ENCODE results near the gene SESN3.
A peak's percentile ranks its signal among the peaks of the same experiment; 100 is the strongest.
"Not testable (repeated sequence)": the region's sequence is repeated elsewhere in the genome, so short reads cannot be mapped to it uniquely, and the experiment has no call there.

SESN3 gene, protein sequence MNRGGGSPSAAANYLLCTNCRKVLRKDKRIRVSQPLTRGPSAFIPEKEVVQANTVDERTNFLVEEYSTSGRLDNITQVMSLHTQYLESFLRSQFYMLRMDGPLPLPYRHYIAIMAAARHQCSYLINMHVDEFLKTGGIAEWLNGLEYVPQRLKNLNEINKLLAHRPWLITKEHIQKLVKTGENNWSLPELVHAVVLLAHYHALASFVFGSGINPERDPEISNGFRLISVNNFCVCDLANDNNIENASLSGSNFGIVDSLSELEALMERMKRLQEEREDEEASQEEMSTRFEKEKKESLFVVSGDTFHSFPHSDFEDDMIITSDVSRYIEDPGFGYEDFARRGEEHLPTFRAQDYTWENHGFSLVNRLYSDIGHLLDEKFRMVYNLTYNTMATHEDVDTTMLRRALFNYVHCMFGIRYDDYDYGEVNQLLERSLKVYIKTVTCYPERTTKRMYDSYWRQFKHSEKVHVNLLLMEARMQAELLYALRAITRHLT

GRCh38 chr11:95231127-95231880 is at the start of gene SESN3:
TSS of gene SESN3 (minus strand) at chr11:95231202. CDS start at chr11:95230860, 342 bp downstream.
- DNase-seq = peak; percentile 37

DNA sequence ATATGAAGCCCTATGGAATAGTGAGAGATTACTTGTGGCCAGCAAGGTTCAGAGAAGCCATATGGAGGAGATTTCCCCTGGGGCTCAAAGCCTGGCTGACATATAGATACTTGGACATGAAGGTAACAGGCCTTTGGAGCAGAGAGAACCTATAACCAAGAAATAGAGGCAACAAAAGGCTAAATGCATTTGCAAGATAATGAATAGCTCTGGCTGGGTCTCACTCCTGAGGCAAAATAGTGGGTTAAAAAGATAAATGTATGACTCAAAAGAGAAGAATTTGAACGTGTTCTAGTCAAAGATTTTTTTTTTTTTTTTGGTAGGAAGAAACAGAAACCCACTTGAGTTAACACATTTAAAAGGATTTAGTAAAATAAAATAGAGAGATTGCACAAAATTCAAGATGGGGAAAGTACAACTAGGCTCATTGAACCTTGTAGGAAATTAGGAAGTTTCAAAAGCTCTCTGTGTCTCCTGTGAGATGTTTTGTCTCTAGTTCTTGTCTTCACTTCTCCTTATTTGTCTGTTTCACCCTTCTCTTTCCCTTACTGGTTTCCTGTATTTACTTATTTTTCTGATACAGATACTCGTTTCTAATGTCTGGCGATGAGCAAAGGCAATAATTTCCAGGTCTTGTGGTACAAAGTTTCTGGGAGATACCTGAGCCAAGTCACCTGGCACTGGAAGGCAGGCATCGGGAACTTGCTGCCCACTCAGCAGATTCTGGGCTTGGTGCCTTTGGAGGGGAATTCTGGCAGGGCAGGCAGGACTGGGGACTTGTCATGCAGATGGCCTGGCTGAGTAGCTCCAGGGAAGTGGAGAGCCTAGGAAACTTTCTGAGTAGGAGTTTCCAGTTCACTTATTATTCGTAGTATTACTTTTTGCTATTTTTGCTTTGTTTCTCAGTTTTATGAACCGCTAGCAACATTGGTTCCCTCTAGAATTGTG is 49.2 kb upstream of the SESN3 start:
- no peak for DNase-seq

- DNase-seq = no peak
These were observed 46.9 kb upstream of the SESN3 start for GRCh38 chr11:95277868-95278267.

DNA sequence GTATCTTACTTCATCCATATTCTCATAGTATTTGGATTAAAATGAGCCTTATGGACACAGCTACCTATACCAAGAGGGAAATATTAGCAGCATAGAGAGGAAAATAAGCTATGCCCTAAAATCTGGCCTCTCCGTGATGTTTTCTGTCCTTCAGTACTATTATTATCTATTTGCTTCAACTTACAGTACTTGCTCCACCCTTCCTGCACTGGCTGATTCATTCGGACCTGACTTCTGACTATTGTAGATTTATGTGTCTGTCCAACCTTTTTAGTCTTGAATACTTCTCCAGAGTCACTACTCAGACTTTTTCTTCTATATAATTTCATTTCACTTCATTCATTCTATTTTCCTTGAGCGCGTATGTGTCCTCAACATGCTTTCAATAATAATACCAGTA is 45.1 kb upstream of the SESN3 start:
- DNase-seq = no peak

GRCh38 chr11:95273618-95274017 is 42.6 kb upstream of the SESN3 start:
- DNase-seq = not testable (repeated sequence)

- no peak for DNase-seq
These were observed 38.2 kb upstream of the SESN3 start for GRCh38 chr11:95269036-95269819.

DNA sequence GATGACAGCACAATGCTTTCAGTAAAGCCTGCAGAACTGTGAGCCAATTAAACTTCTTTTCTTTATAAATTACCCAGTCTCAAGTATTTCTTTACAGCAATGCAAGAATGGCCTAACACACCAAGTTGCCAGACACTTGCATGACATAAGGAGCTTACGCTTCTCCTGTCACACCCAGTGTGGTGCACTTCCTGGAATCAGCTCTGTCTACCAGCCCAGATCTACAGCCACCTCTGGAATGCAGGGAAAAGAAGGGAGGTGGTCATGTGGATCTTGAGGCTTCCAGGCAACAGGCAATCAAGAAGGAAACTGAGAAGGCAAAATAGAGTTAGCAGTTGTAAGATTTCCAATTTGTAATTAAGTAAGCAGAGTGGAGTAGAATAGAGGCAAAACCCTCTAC is 37.4 kb upstream of the SESN3 start:
- DNase-seq = no peak

DNA sequence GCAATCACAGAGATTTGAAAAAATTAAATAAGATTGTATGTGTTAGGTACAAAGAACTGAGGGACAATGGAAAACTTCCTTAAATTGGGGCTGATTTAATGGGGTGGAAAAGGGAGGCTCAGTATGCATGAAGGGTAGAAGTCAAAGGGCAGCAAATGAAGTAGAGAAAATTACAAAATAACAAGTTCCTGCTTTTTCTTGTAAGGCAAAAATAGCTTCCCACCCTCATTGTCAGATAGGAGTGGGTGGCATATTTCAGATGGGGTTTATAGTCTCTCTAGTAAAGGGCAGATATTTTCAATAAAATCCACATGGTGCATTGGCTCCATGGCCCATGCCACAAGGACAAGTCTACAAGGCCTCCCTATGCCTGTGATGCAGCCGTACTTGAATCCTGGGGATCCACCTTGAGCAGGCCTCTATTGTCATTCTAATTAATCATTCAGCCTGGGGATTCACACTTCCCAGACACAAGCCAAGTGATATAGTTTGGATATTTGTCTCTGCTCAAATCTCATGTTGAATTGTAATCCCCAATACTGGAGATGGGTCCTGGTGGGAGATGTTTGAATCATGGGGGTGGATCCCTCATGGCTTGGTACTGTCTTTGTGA is 36.7 kb upstream of the SESN3 start:
- DNase-seq = no peak

- no peak for DNase-seq
These were observed 35.9 kb upstream of the SESN3 start for GRCh38 chr11:95266751-95267374.

DNA sequence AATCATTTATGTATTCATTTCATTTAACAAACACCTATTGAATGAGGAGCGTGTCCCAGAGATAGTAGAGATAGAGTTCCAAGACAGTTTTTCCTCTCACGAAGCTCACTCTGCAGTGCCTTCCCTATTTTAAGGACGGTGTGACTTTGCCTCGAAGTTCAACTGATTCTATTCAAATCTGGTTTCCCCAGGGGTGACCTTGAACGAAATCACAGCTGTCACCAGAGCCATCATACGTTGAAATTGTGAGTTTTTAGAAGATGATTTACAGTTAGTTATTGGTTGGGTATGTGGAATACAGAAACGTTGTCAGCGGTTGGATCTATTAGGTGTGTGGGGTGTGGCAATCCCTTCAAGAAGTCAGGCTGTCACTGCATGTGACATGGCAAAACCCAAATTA is 33.9 kb upstream of the SESN3 start:
- no peak for DNase-seq

DNA sequence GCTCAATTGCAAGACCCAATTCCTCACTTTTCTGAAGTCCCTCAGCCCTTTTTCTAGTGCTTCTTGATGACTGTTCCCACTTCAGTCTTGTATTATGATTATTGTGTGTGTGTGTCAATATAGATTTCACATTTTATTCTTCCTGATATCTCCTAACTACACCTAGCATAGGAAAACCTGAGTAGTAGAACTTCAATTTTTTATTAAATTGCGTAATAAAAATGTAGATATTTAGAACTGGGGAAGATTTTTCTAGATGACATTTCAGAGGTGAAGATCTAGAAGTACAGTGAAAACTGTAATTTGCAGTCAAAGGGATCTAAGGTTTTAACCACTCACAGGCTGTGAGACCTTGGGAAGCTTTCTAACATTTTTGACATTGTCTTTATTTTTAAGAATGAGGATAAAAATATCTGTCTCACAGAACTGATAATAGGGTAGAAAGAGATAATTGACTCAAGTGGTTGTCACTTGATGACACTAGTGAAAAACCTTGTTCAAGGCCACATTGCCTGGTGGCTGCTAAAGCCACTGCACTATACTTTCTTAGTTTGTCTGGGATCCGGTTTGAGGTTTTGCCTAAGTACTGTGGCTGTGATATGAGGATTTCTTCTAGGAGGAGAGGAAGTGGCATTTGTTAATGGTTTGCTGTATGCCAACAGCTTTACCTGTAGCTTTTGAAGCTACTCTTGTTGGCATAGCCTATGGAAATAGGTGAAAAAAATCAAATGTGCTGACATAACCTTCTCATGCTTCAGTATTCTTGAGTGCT is 32.2 kb upstream of the SESN3 start:
- DNase-seq = no peak

- DNase-seq = no peak
These were observed 26.5 kb upstream of the SESN3 start for GRCh38 chr11:95257456-95257971.

DNA sequence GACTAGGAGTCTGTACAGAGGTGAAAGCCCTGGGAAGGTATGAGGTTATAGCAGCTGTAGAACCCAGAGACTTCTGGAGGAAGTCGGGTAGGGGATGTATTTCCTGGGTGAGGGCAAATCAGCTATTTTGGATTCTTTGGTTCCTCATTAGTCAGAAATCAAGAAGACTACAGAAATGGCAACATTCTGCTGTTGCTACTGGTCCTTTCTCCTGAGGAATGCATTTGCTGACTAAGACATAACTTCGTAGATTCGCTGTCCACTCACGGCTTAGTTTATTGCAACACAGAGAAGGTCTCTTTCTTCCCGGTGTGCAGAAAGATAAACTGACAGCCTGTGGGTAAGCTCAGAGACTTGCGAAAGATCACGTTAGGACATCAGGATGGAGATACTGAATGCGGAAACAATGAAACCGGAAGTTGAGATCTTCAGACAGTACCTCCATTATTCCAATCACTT is 25.3 kb upstream of the SESN3 start:
- DNase-seq = no peak

GRCh38 chr11:95255251-95256145 is 24.5 kb upstream of the SESN3 start:
- DNase-seq = no peak

GRCh38 chr11:95254716-95255115 is 23.7 kb upstream of the SESN3 start:
- DNase-seq = no peak

DNA sequence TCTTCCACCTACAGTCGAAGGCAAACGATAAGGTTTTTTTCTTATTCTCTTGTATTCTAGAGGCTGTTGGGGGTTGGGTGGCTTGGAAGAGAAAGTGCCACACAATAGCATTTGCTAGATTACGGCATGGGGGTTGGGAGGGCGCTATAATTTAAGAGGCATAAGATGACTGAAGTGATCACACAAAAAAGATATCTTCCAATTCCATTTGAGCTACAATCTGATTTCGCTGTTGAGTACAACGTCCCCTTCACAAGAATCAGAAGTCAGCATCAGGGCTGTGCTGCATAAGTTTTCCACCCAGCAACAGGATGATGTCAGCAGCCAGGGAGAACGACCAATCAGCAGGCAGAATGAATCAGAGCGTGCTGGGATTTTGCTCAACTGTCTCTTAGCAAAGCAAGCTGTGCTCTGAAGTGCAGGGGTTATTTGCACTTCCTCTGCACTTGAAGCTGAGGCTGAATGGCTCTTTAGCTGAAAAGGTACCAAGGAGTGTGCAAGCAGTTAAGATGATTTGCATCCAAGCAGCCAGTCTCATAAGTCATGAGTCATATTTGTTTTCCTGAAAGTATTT is 23.2 kb upstream of the SESN3 start:
- DNase-seq = no peak

- no peak for DNase-seq
These were observed 22.1 kb upstream of the SESN3 start for GRCh38 chr11:95253141-95253540.

DNA sequence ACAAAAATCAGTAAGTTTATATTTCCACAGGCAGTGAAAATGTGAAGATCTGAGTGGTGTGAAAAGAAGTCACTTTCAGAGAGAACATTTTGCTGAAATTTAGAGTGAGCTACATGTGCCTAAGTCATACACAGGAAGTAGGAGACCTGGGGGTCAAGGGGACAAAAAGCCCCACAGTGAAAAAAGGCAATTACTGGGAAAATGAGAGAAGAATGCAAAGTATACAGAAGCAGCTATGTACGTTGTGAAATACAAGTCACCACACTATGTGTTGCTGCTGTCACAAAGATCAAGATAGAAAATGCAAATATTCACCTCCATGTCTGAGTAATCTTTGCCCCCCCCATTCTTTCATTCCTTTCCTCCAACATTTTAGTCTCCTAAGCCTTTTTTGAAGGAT is 21.6 kb upstream of the SESN3 start:
- DNase-seq = no peak
